Measurements from ENCODE around the gene SPEG.
A peak's percentile ranks its signal among the peaks of the same experiment; 100 is the strongest.

DNA sequence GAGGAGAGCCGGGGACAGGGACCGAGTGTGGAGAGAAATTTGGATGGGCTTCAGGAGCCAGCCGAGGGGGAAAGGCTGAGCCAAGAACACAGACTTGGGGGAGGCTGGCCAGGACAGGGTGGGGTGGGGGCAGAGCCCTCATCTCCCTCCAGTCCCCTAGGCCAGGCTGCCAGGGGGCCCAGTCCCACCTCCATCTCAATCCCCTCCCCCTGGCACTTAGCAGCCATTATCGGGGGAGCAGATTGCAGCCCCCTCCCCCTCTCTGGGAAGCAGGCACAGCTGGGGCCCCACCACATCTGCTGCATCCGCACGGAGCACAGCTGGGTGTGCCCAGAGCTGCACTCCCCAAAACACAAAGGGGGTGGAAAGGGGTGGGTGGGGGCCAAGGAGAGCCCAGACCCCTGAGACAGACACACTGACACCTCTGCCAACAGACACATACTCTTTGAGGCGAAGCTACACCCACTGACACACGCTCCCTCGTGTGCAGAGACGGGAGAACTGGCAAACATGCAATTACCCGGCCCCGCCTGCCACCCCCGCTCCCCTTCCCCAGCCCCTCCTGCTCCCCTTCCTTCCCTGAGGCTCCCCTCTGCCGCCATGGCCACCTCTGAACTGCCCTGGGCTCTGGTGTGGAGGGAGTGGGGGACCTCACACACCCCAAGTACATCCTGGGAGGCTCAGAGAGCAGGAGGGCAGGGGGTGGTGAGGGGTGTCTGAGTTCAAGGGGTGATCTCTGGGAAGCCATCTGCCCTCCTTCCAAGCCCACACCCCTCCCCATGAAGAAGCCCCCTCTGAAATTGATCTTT lies 74.5 kb downstream of the SPEG start:
- TF ChIP-seq POLR2AphosphoS5 (IDR thresholded peaks at IDR 0.05; ENCODE audit: borderline replicate concordance, low read depth, low read length) (0 out of 2 replicates have a peak, but pooled peaks have one; percentile 12), EZH2 (IDR thresholded peaks at IDR 0.05) (no peak)

Data from SK-N-MC (cell line).